ENCODE data around the gene DUSP1.

DUSP1 gene

DNA sequence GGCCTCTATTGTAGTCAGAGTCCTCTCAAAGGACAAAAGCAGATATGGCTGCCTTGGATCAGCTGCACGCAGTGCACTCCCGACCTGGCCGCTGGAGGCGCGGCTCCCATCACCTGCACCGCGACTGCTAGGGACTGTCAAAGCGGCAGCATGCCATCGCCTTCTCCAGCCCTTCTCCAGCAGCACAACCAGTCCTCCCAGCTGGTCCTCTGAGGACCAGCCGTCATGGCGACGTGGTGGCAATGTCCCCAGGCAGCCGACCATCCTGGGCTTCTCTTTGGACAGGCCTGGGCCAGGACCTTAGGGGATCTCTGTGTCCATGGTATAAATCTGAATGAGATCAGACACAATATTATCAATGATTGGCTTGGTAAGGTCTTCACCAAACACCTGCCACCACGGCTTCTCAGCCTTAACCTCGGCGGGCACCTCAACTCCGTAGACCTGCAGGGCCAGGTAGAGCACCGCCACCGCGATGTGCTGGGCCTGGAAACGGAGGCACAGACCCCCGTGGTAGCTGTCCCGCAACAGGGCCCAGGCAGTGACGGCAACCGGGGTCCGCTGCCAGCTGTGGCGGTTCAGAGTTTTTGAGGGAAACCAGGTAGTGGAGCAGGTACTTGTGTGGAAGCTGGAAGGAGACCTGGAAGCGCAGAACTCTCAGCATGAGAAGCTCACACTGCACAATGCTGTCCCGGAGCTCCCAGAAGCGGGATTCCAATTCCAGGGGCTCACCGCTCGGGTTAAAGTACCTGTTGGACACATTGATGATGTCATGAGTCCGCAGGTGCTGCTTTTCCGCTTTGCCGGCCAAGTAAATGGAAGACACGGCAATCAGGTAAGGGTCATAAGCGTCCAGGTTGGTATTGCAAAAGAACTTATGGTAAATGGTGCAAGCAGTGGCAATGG, 8.5 kb downstream of the DUSP1 start:
- no peak for DNase-seq

DNA sequence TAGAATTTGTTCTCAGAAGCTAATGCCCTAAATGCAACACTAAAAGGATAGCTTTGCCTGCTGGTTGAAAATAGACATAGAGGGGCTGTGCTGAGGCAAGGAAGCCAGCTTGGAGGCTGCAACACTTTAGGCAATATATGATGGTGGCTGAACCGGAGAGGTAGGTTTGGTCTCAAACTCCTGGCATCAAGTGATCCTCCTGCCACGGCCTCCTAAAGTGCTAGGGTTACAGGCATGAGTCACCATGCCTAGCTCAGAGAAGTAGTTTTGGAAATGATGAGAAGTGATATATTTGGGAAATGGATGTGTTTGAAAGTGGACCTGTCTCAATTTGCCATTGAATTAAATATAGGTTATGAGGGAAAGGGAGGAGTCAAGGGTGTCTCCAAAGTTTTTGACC, 10.0 kb downstream of the DUSP1 start:
- DNase-seq = no peak

DNA sequence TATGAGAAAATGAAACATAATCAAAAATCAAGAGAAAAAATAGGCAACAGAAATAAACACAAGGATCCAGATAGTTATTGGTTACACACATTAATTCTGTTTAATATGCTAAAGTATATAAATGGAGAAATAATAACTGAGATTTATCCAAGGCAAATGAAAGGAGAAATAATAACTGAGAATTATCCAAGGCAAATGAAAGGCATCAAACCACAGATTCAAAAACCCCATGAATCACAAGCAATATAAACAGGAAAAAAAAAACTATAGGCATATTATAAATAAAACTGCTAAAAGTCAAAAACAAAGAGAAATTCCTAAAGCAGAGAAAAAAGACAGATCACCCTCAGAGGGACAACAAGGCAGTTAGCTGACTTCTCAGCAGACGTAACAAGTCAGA, 10.9 kb downstream of the DUSP1 start:
- no peak for DNase-seq

DNA sequence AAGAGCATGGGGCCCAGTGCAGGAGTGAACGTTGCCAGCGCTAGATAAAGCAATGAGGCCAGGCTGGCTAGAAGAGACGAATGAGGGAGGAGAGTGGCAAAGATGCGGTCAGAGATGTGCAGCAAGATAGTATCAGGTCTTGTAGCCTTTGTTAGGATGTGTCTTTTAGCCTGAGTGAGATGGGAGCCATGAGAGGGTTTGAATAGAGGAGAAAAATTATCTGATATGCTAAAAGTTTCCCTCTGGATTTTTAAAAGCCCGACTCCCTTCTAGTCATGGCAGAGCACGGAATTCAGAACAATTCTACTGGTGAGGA, 12.2 kb downstream of the DUSP1 start:
- DNase-seq = no peak

DNA sequence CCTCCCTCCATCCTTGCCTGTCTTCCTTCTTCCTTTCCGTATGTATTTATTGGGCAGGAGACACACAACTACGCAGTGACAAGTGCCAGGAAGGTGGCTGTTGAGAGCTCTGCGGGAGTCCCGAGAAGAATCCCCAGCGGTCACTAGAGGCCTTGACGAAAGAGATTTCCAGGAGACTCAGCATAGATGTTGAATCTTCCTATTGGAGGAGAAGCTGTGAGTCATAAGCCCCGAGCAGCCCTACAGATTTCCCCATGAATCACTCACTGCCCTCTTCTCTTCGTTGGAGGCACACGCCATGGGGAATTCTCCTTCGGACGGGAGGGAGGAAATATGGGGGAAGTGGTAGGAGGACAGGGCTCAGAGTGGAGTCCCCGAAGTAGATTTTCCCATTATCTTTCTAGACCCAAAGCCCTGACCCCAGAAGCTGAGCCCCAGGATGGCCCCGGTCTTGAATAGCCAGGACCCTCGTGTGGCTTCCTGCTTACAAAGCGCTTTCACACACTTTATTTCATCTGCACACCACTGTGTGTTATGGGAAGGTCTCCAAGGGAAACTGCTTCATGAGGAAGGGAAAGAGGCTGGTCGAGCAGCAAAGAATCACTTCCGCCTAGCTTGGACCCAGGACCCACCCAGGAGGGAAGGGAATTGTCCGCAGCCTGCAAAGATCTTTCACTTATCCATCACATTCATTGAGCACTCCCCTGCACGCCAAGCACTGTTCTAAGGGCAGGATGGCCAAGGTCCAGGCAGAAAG, 12.7 kb downstream of the DUSP1 start:
- DNase-seq = peak in 1 of 2 donors; percentile 30

DNA sequence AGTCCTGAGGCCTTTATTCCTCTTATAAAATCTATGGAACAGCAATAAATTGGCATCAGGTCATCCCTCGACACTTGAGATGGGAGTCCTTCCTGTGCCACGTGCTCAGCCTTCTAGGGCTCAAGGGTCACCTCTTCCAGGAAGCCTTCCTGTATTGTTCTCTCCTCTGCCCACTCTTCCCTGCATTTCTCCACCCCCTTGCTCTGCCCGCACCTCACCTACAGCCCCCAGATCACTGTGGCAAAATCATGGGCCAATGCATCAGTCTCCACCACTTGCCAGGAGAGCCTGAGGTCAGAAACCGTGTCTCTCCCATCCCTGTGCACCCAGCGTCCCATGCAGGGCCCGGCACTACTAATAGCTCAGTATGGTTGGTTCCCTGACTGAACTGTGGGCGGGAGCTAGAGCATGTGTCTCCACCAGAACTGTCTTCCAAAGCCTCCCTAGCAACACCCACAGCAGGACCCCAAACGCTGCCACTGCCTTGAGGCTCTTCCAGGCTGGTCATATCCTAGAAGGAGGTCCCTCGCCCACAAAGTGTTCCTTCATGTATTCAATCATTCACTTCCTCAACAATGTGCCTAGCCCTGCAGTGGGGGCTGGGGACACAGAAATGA, 13.5 kb downstream of the DUSP1 start:
- no peak for DNase-seq

DNA sequence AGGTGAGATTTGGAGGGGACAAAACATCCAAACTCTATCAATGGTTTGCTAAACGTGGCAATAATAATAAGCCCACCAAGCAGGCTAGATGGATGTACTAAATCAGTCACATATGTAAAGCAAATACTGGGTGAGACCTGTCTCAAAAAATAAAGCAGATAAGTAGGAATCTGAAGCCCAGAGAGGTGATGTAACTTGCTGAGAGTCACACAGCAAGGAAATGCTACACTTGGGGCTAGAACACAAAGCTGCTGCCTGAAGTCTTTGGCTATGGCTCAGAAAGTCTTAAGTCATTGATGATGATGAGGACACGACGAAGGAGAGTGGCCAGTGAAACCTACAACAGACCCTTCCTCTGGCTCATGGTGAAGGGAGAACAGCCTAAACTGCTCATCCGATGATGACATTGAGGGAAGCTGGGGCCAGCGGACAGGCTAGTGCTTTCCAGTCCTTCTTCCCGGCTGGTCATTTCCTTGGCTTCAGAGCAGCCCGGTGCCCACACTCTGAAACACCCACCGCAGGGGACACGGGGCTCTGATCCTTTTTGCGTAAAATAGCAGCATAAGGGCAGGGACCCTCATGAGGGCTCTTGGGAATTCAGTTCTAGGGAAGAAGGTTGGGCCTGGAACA, 14.1 kb downstream of the DUSP1 start:
- no peak for DNase-seq

DNA sequence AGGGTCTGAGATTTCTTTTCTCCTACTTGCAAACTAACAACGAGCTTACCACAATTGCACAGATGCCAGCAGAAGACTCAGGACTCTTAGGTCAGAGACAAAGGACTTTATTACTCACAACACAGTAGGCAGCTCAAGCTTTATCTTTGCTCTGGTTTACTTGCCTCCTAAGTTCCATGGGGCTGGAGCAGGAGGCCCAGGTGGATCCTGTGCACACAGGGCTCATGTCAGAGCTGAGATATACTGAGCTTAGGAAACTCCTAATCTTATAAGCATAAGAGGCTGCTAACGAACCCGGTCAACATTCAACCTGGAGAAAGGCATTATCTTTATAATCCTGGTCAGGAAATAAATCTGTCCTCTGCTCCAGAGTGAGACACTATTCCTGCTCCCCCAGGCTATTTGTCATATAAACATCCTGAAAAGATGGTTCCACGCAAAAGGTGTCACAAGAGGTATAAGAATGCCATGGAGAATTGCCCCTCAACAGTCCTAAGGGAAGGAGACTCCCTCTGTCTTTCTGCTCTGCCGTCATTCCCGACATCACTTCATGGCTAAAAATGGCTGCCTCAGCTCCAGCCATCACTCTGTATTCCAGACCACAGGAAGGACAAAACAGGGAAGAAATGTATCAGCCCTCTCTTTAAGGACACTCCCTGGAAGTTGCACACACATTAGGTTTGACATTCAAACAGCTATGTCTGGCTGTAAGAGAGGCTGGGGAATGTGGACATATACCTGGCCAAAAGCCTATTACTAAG, 16.2 kb downstream of the DUSP1 start:
- no peak for DNase-seq

DNA sequence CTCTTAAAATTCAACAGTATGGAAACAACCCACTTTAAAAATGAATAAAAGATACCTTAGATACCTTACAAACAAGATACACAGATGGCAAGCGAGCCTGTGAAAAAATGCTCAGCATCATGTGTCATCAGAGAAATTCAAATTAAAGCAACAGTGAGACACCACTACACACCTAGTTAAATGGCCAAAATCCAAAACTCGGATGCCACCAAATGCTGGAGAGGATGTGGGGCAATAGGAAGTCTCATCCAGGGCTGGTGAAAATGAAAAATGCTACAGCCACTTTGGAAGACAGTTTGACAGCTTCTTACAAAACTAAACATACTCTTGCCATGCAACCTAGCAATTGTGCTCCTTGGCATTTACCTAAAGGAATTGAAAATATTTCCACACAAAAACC, 17.9 kb downstream of the DUSP1 start:
- no peak for DNase-seq

DNA sequence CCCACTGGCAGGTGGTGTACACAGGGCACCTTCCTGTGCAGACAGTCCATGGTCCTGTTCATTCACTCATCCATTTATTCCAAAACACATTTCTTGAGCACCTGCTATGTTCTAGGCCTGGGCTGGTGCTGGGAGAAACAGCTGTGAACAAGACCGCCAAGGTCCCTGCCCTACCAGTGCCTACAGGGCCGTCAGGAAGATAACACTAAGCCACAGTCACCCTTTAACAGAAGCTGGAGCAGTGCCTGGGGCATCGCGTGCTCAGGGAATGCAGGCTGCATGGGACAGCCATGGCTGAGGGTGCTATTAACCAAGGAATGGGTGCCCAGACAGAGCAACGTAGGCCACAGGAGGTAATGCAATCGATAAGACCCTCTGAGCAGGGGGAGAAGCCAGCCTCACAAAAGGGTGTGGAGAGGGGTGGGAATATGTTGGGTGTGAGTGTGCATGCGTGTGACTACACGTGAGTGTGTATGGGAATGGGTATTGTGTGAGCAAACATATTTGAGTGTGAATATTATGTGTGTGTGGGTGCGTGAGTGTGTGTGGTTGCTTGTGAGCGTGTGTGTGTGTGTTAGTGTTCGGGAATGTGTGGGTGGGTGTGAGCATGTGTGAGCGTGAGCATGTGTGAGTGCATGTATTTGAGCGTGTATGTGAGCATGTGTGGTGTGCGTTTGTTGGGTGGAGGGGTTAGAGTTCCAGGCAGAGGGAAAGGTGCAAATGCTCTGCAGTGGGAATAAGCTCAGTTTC, 19.1 kb downstream of the DUSP1 start:
- DNase-seq = no peak

DNA sequence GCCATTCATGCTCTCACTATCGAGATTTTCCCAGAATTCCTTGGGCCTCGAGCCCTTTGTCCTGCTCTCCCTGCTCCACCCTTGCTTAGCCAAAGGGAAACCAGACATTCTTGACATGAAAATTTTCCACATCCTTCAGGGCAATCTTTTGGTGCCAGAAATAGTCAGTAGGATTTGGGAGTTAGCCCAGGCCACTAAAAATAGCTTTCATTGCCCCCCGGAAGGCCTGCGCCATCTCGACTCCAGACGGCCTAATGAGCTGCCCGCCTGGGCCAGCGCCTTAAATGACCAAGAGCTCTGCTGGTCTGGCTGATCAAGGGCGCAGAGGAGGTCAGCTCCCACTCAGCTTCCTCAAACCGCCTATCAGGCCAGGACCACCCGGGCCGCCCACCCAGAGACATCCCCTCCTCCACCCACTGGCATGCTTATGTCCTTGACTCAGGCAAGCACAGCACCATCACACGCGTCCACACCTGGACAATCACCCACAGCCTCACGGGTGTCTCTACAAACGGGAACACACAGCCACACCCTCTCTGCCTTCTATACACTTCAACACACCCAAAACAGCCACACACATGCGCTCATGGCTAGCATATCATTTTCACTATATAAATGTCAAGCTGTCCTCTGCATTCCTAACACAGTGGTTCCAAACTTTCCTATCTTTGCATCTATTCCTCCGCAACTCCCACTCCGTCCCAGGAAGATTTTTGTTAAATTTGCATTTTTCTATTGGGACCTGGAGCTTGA, 20.9 kb downstream of the DUSP1 start:
- no peak for DNase-seq

DNA sequence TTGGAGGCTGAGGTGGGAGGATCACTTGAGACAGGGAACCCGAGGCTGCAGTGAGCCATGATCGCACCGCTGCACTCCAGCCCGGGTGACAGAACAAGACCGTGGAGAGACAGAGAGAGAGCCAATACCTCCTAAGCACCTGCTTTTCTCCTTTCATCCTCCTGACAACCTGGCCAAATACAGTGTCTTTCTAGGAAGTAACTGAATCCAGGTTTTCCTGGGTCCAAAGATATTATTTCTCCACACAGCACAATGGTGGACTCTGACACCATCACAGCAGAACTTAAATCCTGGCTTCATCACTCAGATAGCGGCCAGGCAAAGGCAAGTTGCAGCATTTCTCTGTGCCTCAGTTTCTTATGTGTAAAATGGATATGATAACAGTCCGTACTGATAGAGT, 21.9 kb downstream of the DUSP1 start:
- DNase-seq = no peak

DNA sequence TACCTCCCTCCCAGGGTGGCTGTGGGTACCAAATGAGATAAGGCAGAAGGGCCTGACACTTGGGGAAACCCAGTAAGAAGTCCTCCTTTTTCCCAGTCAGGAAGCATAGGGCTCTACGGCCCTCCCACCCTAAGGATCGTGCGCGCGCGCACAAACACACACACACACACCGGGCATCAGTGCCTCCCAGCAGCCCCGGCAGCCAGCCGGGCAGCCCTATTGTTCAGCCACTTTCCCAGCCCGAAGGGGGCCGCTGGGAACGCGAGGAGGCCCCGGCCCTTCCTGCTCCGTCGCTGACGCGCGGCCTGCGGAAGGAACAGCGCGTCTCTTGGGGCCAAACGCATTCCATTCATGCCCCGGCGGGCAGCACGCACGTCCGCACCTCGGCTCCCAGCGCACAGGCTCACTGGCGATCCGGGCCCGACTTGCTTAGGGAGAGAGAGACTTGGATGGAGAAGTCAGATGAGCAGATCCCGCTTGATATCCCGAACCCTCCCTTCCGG, 22.6 kb downstream of the DUSP1 start:
- no peak for DNase-seq

DNA sequence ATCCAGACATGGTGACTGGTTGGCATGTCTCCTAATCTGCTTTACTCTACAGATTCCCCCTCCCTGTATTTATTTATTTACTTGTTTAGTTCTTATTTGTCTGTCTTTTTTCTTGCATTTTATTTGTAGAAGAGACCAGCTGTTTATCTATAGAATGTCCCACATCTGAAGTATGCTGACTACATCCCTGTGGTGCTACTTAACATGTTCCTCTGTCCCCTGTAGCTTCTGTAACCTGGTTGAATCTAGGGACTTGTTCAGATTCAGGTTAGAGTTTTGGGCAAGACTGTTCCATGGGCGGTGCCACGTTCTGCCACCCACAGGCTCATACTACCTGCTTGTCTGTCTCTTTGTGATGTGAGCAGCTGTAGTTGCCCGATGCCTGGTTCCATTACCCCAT, 23.5 kb downstream of the DUSP1 start:
- no peak for DNase-seq

DNA sequence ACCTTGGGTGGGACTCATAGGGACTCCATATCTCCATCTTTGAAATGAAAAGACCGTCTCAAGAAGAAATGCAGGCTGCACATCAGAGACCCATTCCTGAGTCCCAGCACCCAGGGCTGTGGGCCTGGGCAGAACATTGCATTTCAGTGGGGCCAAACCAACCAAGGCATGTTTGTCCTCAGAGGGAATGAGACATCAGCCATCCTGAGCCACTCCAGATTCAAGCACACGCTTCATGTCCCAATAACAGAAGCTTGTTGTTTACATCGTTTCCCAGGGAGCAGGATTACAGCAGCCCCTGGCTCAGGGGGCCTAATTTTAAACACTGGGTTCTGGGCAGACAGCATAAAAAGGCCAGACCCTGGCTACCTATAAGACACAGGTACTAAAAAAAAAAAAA, 24.3 kb downstream of the DUSP1 start:
- DNase-seq = no peak

DNA sequence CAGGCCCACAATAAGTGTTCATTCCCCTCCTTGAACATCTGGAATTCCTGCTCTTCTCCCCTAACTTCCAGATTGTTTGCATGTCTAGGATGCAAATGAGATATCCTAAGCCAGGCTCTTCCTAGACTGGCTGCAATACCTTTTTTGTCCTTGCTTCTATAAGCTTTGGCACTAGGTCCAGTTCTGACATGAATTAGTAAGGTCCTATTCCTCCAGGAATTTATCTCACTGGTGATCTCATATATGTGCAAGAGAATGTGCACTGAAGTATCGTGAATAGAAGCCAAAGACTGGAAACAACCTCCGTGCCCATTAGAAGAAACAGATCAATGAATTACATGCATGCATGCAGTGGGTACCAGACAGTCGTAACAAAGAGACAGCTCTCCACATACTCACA, 25.2 kb downstream of the DUSP1 start:
- DNase-seq = no peak

DNA sequence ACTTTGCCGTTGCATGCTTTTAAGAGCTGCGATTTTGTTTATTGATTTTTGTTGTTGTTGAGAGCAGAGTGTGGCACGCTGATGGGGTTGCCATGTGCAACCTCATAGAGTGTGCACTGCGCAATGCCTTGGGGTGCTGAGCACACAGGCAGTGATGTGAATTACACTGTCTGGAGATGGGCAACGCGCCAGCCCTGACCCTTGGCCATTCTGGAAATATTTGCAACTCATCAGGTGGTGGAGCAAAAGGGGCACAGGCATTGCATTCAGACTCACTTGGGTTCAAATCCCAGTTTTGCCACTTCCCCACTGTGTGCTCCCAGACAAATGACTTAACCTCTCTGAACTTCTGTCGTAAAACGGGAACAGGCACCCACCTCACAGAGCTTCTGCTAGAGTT, 25.6 kb downstream of the DUSP1 start:
- no peak for DNase-seq

DNA sequence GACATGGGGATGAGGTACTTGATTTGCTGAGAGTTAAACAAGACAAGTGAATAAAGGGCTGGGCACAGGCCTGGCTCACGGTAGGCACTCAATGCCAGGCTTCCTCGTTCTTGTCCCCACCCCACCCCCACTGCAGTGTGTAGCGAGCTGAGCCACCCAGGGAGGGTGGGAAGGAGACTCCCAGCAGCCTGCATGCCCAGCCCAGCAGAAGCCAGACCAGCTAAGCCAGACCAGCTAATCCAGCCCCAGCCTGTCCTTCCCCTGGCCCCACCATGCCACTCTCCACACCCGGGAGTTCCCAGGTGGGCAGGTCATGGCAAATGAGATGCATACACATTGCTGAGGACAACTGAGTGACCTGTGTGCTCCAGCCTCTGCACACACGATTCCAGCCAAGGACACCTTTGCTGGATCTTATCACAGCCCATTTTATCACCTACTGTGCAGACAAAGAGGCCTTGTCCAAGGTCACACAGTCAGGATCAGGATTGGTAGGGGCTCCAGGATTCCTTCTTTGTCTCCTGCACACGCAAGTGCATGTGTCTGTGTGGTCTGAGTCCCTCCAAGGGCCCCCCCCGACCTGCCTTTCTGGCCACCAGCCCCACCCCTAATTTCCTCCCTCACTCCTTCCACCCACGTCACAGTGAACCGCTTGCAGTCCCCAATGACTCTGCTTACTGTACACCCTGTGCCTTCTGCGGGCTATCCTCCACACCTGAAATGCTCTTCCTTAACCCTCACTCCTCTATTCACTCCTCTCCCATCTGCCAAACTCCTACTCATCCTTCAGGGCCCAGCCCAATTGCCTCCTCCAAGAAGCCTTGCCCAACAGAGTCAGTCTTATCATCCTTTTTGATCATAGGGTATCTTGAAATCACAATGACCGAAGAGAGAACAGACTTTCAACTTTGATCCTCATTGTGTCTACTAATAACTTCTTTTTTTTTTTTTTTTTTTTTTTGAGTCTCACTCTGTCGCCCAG, 26.6 kb downstream of the DUSP1 start:
- no peak for DNase-seq

DNA sequence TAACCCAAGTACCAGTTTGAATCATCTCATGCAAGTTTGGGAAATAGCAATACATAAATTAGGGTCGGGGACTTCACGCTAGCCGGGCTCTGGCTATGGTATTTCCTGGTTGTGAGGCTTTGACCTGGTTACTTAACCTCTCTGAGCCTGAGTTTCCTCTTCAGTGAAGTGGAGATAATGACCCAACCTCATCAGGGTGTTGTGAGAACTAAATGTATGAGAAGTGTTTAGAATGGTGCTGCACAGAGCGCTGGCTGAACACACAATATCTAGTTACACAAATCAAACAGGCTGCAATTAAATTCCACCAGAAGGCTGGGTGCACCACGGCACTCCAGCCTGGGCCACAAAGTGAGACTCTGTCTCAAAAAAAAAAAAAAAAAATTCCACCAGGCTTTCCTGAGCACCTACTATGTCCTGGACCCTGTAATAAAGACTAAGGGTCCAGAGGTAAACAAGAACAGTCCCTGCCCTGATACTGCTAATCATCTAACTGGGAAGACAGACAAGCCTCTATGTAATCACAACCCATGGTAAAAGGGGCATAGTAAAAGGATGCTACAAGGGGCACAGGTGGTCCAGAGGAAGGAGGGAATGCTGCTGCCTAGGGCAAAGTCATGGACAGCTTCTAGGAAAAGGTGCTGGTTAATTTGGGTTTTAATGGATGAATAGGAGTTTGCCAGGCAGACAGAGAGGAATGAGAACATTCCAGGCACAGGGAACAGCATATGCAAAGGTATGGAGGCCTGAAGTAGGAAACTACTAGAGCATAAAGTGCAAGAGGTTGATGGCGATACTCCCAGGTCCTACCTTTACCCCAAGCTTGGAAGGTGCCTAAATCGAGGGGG, 27.7 kb downstream of the DUSP1 start:
- no peak for DNase-seq
